AG04449 (cell line): Measurements from ENCODE around the gene ZFTA.
"Not testable (repeated sequence)": the region's sequence is repeated elsewhere in the genome, so short reads cannot be mapped to it uniquely, and the experiment has no call there.

Experiments
- CTCF ChIA-PET: fragments of 350-600 bp; formaldehyde crosslinking; extraction: SDS; loops from one replicate; lab custom pipeline; 2021; ENCODE audit warnings: antibody characterized with exemption; lab: Yijun Ruan, JAX
- POLR2A ChIA-PET: fragments of 400-600, 350-600 bp; formaldehyde crosslinking; extraction: SDS; loops from one replicate; lab custom pipeline; 2020; ENCODE audit warnings: antibody characterized with exemption, inconsistent platforms; lab: Yijun Ruan, JAX
- DNase-seq: peaks from one replicate; pipeline ENCODE4 v3.0.0-alpha.2; 2010; ENCODE audit warnings: low read depth, low spot score
- H3K4me3 ChIP-seq: 2 replicates; pipeline ENCODE4 v1.5.1; 2011; ENCODE audit warnings: low read depth, mild to moderate bottlenecking, control low read depth, low read length
- TF ChIP-seq, protein P1 (sequence below): IDR thresholded peaks from one replicate; pipeline ENCODE4 v1.5.1; 2011; ENCODE audit warnings: mild to moderate bottlenecking, moderate library complexity, low read length, control low read depth, inconsistent platforms; ENCODE audit not compliant: insufficient read depth; ENCODE audit errors: missing control alignments

ZFTA gene

DNA sequence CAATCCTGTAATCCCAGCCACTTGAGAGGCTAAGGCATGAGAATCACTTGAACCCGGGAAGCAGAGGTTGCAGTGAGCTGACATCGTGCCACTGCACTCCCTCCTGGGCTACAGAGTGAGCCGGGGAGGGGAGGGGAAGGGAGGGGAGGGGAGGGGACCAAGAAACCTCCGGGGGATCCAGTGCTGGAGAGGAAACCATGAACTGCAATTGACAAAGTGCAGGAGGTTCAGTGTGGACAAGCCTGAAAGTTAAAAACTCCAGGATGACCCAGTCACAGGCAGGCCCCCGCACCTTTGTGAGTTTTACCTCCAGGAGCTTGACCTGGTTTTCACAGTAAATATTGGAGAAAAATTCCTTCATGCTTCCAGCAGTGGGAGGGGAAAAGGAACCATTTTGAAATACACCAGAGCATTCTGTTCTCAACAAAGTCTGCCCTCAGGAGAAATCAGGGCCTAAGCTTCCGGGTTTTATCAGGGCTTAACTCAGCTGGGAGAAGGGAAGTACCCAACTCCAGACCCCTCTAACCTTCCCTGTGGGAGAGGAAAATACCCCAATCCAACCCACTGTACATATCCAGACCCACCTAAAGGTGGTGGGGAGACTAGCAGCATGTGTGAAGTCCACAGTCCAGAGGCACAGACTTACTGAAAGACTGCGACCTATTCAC is 15.5 kb upstream of the ZFTA start:
- CTCF ChIA-PET: no interaction called here
- TF ChIP-seq, protein P1, sequence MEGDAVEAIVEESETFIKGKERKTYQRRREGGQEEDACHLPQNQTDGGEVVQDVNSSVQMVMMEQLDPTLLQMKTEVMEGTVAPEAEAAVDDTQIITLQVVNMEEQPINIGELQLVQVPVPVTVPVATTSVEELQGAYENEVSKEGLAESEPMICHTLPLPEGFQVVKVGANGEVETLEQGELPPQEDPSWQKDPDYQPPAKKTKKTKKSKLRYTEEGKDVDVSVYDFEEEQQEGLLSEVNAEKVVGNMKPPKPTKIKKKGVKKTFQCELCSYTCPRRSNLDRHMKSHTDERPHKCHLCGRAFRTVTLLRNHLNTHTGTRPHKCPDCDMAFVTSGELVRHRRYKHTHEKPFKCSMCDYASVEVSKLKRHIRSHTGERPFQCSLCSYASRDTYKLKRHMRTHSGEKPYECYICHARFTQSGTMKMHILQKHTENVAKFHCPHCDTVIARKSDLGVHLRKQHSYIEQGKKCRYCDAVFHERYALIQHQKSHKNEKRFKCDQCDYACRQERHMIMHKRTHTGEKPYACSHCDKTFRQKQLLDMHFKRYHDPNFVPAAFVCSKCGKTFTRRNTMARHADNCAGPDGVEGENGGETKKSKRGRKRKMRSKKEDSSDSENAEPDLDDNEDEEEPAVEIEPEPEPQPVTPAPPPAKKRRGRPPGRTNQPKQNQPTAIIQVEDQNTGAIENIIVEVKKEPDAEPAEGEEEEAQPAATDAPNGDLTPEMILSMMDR: no peak
- no peak overlapping the region for H3K4me3 ChIP-seq
- POLR2A ChIA-PET: no interaction called here
- DNase-seq: no peak

DNA sequence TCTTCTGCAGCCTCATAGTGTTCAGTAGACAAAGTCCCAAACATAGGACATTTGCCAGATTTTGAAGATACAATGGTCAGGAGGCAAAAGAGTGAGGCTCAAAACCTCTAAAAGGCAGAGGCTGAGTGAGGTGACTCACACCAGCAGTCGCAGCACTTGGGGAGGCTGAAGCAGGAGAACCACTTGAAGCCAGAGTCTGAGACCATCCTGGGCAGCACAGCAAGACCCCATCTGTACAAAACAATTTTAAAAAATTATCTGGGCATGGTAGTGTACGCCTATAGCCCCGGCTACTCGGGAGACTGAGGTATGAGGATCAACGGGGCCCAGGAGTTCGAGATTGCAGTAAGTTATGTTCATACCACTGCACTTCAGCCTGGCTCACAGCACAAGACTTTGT is 14.2 kb upstream of the ZFTA start:
- CTCF ChIA-PET: no interaction called here
- H3K4me3 ChIP-seq: no peak overlapping the region
- TF ChIP-seq, protein P1: no peak
- POLR2A ChIA-PET: no interaction called here
- DNase-seq: no peak

DNA sequence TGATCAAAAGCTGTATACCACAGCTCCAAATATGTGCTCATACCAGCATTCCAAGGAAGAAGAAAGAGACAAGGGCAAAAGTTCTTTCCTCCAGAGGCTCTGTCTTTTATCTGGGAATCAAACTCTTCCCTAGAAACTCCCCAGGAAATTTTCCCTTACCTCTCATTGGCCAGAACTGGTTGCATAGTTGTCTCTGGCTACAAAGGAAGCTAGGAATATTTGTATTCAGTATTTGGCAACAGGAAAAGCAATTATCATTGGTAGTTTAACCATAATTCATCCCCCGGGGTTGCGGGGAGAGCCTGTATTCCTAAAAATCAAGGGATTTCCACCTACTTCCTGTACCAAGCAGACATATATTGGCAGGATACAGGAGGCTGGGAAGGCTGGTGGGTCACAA is 10.5 kb upstream of the ZFTA start:
- no peak overlapping the region for H3K4me3 ChIP-seq
- ChIA-PET POLR2A (no interaction called here), CTCF (interaction anchor here (1.0 to 2.2 kb wide), 4 partner anchors 11 to 167 kb away, joined by 3 to 18 read pairs (median 5); partner anchors contain the start of gene ZFTA)
- DNase-seq: no peak
- TF ChIP-seq, protein P1: no peak

DNA sequence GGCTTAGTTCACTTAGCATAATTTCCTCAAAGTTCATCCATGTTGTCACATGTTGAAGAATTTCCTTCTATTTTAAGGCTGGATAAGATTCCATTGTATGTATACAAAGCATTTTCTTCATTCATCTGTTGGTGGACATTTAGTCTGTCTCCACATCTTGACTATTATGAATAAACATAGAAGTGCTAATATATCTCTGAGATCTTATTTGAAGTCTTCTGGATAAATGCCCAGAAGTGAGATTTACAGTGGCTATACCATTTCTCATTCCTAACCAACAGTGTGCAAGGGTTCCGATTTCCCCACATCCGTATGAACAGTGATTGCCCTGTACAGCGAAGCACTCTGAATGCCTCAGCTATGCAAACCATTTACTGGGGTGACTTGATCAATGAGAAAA is 6.6 kb upstream of the ZFTA start:
- CTCF ChIA-PET: no interaction called here
- no peak for DNase-seq
- TF ChIP-seq, protein P1: no peak
- POLR2A ChIA-PET: no interaction called here
- H3K4me3 ChIP-seq: no peak overlapping the region

DNA sequence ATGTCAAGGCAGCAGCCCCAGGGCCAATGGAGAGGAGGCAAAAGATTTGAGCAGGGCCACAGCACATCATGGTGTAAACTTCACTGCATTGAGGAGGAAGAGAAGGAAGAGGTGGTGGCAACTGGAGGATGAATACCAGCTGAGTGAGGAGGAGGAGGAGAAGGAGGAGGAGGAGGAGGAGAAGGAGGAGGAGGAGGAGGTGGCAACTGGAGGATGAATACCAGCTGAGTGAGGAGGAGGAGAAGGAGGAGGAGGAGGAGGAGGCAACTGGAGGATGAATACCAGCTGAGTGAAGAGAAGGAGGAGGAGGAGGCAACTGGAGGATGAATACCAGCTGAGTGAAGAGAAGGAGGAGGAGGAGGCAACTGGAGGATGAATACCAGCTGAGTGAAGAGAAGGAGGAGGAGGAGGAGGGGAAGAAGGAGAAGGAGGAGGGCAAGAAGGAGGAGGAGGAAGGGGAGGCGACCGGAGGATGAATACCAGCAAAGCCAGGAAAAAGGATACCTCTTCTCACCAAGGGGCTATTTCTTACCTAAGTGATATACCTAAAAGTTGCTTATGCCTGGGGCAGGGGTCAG is 3.3 kb upstream of the ZFTA start:
- DNase-seq, POLR2A ChIA-PET, H3K4me3 ChIP-seq: not testable (repeated sequence)
- CTCF ChIA-PET: interaction anchor here (0.6 kb wide), 1 partner anchor 26 kb away, joined by 3 read pairs; no protein-coding TSS in a partner anchor

DNA sequence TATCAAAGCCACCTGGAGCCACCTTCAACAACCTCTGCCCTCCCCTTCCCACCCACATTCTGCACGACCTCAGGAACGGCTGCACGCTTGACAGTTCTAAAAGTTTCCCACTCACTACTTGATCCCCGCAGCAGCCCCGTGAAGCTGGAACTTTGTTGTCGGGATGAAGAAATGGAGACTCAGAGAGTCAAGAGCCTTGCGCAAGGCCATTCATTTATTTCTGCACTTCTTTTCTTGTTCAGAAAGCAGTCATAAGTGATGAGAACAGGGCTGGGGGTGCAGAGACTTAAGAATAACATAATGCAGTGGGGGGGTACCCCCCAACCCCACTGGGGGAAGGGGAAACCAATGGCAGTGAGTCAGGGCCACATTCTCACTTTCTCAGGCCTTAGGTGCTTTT is 2.2 kb upstream of the ZFTA start:
- ChIA-PET CTCF (no interaction called here), POLR2A (no interaction called here)
- no peak overlapping the region for H3K4me3 ChIP-seq
- DNase-seq: no peak
- TF ChIP-seq, protein P1: no peak
